ENCODE results near the gene EXOC4.

EXOC4 gene

DNA sequence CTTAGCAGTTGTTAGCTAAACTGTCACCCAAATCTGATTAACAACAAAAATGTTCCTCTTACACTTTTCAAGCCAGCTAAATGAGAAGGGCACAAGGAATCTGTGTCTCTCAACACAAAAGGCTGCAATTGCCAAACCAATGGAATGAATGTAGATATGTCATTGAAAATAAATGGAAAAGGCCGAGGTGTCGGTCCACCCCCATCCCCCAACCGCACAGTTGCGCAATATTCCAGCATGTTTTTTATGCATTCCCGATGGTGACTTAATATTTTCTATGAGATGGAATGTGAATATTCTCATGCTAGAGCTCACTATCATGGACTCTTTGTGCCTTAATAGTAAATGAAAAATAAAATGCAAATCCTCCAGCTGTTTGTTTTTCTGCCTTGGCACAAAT lies 692.6 kb downstream of the EXOC4 start:
- H3K27ac ChIP-seq (ENCODE audit: low read depth, low read length), result no peak overlapping the region
- no peaks in the 10 kb centered on the region for H3K4me1 ChIP-seq (ENCODE audit: control insufficient read depth, low read length)
- H3K9me2 ChIP-seq (replicated peaks; ENCODE audit: control insufficient read depth, low read length), result no peaks in the 10 kb centered on the region
- no peaks in the 10 kb centered on the region for H3K27me3 ChIP-seq (ENCODE audit: control insufficient read depth, low read length)
- H3K4me3 ChIP-seq (ENCODE audit: low read length), result no peak overlapping the region
- H3K79me2 ChIP-seq (ENCODE audit: control insufficient read depth, low read length), result no peaks in the 10 kb centered on the region
- H3K9me3 ChIP-seq (ENCODE audit: control insufficient read depth, insufficient read depth, low read length), result no peaks in the 10 kb centered on the region
- no peaks in the 10 kb centered on the region for H3K36me3 ChIP-seq (ENCODE audit: control insufficient read depth, low read length)
- TF ChIP-seq EZH2phosphoT487 (IDR thresholded peaks at IDR 0.05; ENCODE audit: borderline replicate concordance, low read length), result no peak
- TF ChIP-seq, protein P1, sequence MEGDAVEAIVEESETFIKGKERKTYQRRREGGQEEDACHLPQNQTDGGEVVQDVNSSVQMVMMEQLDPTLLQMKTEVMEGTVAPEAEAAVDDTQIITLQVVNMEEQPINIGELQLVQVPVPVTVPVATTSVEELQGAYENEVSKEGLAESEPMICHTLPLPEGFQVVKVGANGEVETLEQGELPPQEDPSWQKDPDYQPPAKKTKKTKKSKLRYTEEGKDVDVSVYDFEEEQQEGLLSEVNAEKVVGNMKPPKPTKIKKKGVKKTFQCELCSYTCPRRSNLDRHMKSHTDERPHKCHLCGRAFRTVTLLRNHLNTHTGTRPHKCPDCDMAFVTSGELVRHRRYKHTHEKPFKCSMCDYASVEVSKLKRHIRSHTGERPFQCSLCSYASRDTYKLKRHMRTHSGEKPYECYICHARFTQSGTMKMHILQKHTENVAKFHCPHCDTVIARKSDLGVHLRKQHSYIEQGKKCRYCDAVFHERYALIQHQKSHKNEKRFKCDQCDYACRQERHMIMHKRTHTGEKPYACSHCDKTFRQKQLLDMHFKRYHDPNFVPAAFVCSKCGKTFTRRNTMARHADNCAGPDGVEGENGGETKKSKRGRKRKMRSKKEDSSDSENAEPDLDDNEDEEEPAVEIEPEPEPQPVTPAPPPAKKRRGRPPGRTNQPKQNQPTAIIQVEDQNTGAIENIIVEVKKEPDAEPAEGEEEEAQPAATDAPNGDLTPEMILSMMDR (IDR thresholded peaks at IDR 0.05; ENCODE audit: low read depth, low read length, poor library complexity, severe bottlenecking), result no peak
- H3K4me2 ChIP-seq (ENCODE audit: low read length), result no peak overlapping the region
- no peaks in the 10 kb centered on the region for H4K20me1 ChIP-seq (ENCODE audit: control insufficient read depth, insufficient read depth, low read depth, low read length)
- H3F3A ChIP-seq (ENCODE audit: control insufficient read depth, insufficient read depth), result no peaks in the 10 kb centered on the region

GRCh38 chr7:133947458-133948254 lies 694.8 kb downstream of the EXOC4 start:
- H3F3A ChIP-seq (ENCODE audit: control insufficient read depth, insufficient read depth), result no peaks in the 10 kb centered on the region
- no peaks in the 10 kb centered on the region for H3K36me3 ChIP-seq (ENCODE audit: control insufficient read depth, low read length)
- no peak for TF ChIP-seq EZH2phosphoT487 (IDR thresholded peaks at IDR 0.05; ENCODE audit: borderline replicate concordance, low read length)
- TF ChIP-seq, protein P1 (IDR thresholded peaks at IDR 0.05; ENCODE audit: low read depth, low read length, poor library complexity, severe bottlenecking), result no peak
- H4K20me1 ChIP-seq (ENCODE audit: control insufficient read depth, insufficient read depth, low read depth, low read length), result no peaks in the 10 kb centered on the region
- H3K4me3 ChIP-seq (ENCODE audit: low read length), result no peak overlapping the region
- H3K9me3 ChIP-seq (ENCODE audit: control insufficient read depth, insufficient read depth, low read length), result no peaks in the 10 kb centered on the region
- H3K79me2 ChIP-seq (ENCODE audit: control insufficient read depth, low read length), result no peaks in the 10 kb centered on the region
- no peak overlapping the region for H3K27ac ChIP-seq (ENCODE audit: low read depth, low read length)
- H3K4me1 ChIP-seq (ENCODE audit: control insufficient read depth, low read length), result no peaks in the 10 kb centered on the region
- no peaks in the 10 kb centered on the region for H3K9me2 ChIP-seq (replicated peaks; ENCODE audit: control insufficient read depth, low read length)
- H3K4me2 ChIP-seq (ENCODE audit: low read length), result no peak overlapping the region
- no peaks in the 10 kb centered on the region for H3K27me3 ChIP-seq (ENCODE audit: control insufficient read depth, low read length)

DNA sequence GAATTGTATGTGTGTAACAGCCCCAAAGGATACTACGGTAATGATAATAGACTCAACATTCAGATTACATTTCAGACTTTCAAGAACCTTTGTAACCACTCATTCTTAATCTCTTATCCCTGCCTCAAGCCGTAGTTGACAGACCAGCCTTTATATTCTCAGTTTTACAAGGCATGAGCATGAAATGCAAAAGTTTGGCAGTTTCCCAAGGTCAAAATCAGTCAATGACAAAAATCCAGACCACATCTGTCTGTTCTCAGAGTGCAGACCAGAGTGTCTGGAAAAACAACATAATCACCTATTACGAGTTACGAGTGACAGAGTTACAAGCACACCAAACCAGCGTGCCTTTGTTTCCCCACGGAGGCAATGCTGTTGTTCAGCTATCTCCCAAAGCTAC lies 695.7 kb downstream of the EXOC4 start:
- H3K9me3 ChIP-seq (ENCODE audit: control insufficient read depth, insufficient read depth, low read length), result no peaks in the 10 kb centered on the region
- H3K9me2 ChIP-seq (replicated peaks; ENCODE audit: control insufficient read depth, low read length), result no peaks in the 10 kb centered on the region
- no peaks in the 10 kb centered on the region for H3F3A ChIP-seq (ENCODE audit: control insufficient read depth, insufficient read depth)
- H3K36me3 ChIP-seq (ENCODE audit: control insufficient read depth, low read length), result no peaks in the 10 kb centered on the region
- H4K20me1 ChIP-seq (ENCODE audit: control insufficient read depth, insufficient read depth, low read depth, low read length), result no peaks in the 10 kb centered on the region
- H3K27ac ChIP-seq (ENCODE audit: low read depth, low read length), result no peak overlapping the region
- no peaks in the 10 kb centered on the region for H3K79me2 ChIP-seq (ENCODE audit: control insufficient read depth, low read length)
- no peak for TF ChIP-seq EZH2phosphoT487 (IDR thresholded peaks at IDR 0.05; ENCODE audit: borderline replicate concordance, low read length)
- TF ChIP-seq, protein P1 (IDR thresholded peaks at IDR 0.05; ENCODE audit: low read depth, low read length, poor library complexity, severe bottlenecking), result no peak
- H3K27me3 ChIP-seq (ENCODE audit: control insufficient read depth, low read length), result no peaks in the 10 kb centered on the region
- no peaks in the 10 kb centered on the region for H3K4me1 ChIP-seq (ENCODE audit: control insufficient read depth, low read length)
- H3K4me3 ChIP-seq (ENCODE audit: low read length), result no peak overlapping the region
- no peak overlapping the region for H3K4me2 ChIP-seq (ENCODE audit: low read length)

All from DOHH2 (cell line).